ENCODE data around the gene PLXNA4. TPM values are rescaled to one million over a fixed set of nuclear protein-coding genes. Genes with fewer than 3 reads are reported as not detected.

The PLXNA4 gene
- total RNA-seq, 2 donors from 2014 or later: 12.2 to 27.7 TPM

- ATAC-seq (ENCODE audit: insufficient number of reproducible peaks, low FRiP score, low read depth): no peak
- Histone ChIP-seq H3K27me3 (replicated peaks; ENCODE audit: insufficient read depth) (no peaks in the 10 kb centered on the region), H3K27ac (peak overlapping the region; percentile 48 to 67), H3K9me3 (no peaks in the 10 kb centered on the region), H3K4me1 (ENCODE audit: control insufficient read depth in 1 of 2, low read depth in 2 of 2) (peaks cover 7 to 78% of the 10 kb centered on the region in 2 donors), H3K36me3 (no peaks in the 10 kb centered on the region), H3K4me3 (no peak overlapping the region)
- TF ChIP-seq, protein P1, sequence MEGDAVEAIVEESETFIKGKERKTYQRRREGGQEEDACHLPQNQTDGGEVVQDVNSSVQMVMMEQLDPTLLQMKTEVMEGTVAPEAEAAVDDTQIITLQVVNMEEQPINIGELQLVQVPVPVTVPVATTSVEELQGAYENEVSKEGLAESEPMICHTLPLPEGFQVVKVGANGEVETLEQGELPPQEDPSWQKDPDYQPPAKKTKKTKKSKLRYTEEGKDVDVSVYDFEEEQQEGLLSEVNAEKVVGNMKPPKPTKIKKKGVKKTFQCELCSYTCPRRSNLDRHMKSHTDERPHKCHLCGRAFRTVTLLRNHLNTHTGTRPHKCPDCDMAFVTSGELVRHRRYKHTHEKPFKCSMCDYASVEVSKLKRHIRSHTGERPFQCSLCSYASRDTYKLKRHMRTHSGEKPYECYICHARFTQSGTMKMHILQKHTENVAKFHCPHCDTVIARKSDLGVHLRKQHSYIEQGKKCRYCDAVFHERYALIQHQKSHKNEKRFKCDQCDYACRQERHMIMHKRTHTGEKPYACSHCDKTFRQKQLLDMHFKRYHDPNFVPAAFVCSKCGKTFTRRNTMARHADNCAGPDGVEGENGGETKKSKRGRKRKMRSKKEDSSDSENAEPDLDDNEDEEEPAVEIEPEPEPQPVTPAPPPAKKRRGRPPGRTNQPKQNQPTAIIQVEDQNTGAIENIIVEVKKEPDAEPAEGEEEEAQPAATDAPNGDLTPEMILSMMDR (IDR thresholded peaks at IDR 0.05): no peak
- no peak for DNase-seq (ENCODE audit: low spot score)
Measured at GRCh38 chr7:132423594-132424200, 152.6 kb downstream of the PLXNA4 start.

GRCh38 chr7:132422502-132423111 lies 153.7 kb downstream of the PLXNA4 start:
- DNase-seq (ENCODE audit: low spot score) (no peak), ATAC-seq (ENCODE audit: insufficient number of reproducible peaks, low FRiP score, low read depth) (no peak)
- no peaks in the 10 kb centered on the region for H3K9me3 ChIP-seq
- H3K36me3 ChIP-seq: no peaks in the 10 kb centered on the region
- H3K27ac ChIP-seq: peak overlapping the region; percentile 38 to 67
- peaks cover 7 to 78% of the 10 kb centered on the region in 2 donors for H3K4me1 ChIP-seq (ENCODE audit: control insufficient read depth in 1 of 2, low read depth in 2 of 2)
- no peak overlapping the region for H3K4me3 ChIP-seq
- TF ChIP-seq, protein P1 (IDR thresholded peaks at IDR 0.05): no peak
- no peaks in the 10 kb centered on the region for H3K27me3 ChIP-seq (replicated peaks; ENCODE audit: insufficient read depth)

GRCh38 chr7:132420527-132420926 lies 155.7 kb downstream of the PLXNA4 start:
- no peak overlapping the region for H3K27ac ChIP-seq
- no peaks in the 10 kb centered on the region for H3K36me3 ChIP-seq
- no peak for DNase-seq (ENCODE audit: low spot score)
- H3K4me3 ChIP-seq: no peak overlapping the region
- no peaks in the 10 kb centered on the region for H3K9me3 ChIP-seq
- H3K4me1 ChIP-seq (ENCODE audit: control insufficient read depth in 1 of 2, low read depth in 2 of 2): peaks cover 6 to 78% of the 10 kb centered on the region in 2 donors
- TF ChIP-seq, protein P1 (IDR thresholded peaks at IDR 0.05): no peak
- no peak for ATAC-seq (ENCODE audit: insufficient number of reproducible peaks, low FRiP score, low read depth)
- no peaks in the 10 kb centered on the region for H3K27me3 ChIP-seq (replicated peaks; ENCODE audit: insufficient read depth)

- Histone ChIP-seq H3K27me3 (replicated peaks; ENCODE audit: insufficient read depth) (no peaks in the 10 kb centered on the region), H3K4me3 (no peak overlapping the region), H3K36me3 (no peaks in the 10 kb centered on the region), H3K9me3 (no peaks in the 10 kb centered on the region), H3K27ac (no peak overlapping the region), H3K4me1 (ENCODE audit: control insufficient read depth in 1 of 2, low read depth in 2 of 2) (peaks cover 6 to 78% of the 10 kb centered on the region in 2 donors)
- TF ChIP-seq, protein P1 (IDR thresholded peaks at IDR 0.05): no peak
- ATAC-seq (ENCODE audit: insufficient number of reproducible peaks, low FRiP score, low read depth): no peak
- no peak for DNase-seq (ENCODE audit: low spot score)
Measured at GRCh38 chr7:132419542-132419941, 156.7 kb downstream of the PLXNA4 start.

DNA sequence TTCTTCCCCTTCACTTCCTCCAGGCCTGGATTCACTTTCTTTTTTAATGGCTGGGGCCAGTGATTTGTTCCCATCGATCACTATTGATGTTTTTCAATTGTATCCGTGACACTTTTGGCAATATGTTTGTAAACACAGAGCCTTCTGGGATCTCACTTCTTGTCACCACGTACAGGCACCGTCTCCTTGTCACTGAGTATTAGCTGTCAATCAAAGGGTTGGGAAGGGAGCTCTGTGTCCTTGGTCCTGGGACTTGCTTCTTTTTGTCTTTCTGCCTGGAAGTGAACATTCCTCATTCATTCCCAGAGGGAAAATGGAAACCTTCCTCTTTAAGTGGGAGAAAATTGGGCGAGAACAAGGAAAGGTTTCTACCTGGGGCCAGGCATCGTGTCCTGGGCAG lies 157.4 kb downstream of the PLXNA4 start:
- H3K4me3 ChIP-seq: no peak overlapping the region
- no peaks in the 10 kb centered on the region for H3K9me3 ChIP-seq
- peak overlapping the region in 1 of 2 donors; percentile 52 for H3K27ac ChIP-seq
- H3K27me3 ChIP-seq (replicated peaks; ENCODE audit: insufficient read depth): no peaks in the 10 kb centered on the region
- H3K4me1 ChIP-seq (ENCODE audit: control insufficient read depth in 1 of 2, low read depth in 2 of 2): peaks cover 6 to 73% of the 10 kb centered on the region in 2 donors
- no peaks in the 10 kb centered on the region for H3K36me3 ChIP-seq
- DNase-seq (ENCODE audit: low spot score) (no peak), ATAC-seq (ENCODE audit: insufficient number of reproducible peaks, low FRiP score, low read depth) (no peak)
- TF ChIP-seq, protein P1 (IDR thresholded peaks at IDR 0.05): no peak

All from thoracic aorta (tissue), 2 donors.